AML-193 (cell line): ENCODE measurements around the gene KRTDAP.
A peak's percentile ranks its signal among the peaks of the same experiment; 100 is the strongest.
"Not testable (repeated sequence)": the region's sequence is repeated elsewhere in the genome, so short reads cannot be mapped to it uniquely, and the experiment has no call there.

ENCODE experiments used
- DNase-seq, 2 experiments: peaks; one replicate each; lab custom pipeline; 2025; lab: John Stamatoyannopoulos, UW

The KRTDAP gene

DNA sequence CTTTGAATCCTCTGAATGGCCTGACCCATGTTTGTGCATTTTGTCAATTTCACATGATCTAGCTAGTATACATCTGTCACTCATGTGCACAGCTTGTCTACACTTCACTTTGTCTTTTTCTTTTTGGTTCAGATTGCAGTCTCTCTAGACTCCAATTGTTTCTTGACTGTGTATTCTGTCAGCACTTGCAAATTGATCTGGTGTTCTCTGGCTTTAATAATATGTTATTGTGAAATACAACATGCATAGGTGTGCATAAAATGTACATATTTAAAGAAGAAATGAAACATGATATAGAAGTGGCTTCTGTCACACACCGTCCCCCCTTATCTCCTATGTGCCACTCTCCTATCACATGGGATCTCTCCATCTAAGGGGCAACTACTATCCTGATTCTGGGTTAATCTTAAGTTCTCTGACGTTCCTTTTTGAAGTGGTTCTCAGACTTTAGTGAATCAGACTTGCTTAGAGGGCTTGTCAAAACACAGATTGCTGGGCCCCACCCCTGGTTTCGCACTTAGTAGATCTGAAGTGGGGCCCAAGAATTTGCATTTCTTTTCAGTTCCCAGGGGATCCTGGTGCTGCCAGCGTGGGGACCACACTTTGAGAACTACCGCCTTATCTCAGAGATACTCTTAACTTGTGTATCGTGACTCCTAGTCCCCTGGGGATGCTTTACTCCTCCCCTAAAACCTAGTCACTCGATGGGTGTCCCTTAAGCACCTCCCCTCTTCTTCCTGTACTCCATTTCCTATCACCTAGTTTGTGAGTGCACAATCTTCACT is 5.8 kb downstream of the KRTDAP start:
- no peak for DNase-seq

- DNase-seq, result no peak
Measured at GRCh38 chr19:35483089-35483488, 7.2 kb downstream of the KRTDAP start.

DNA sequence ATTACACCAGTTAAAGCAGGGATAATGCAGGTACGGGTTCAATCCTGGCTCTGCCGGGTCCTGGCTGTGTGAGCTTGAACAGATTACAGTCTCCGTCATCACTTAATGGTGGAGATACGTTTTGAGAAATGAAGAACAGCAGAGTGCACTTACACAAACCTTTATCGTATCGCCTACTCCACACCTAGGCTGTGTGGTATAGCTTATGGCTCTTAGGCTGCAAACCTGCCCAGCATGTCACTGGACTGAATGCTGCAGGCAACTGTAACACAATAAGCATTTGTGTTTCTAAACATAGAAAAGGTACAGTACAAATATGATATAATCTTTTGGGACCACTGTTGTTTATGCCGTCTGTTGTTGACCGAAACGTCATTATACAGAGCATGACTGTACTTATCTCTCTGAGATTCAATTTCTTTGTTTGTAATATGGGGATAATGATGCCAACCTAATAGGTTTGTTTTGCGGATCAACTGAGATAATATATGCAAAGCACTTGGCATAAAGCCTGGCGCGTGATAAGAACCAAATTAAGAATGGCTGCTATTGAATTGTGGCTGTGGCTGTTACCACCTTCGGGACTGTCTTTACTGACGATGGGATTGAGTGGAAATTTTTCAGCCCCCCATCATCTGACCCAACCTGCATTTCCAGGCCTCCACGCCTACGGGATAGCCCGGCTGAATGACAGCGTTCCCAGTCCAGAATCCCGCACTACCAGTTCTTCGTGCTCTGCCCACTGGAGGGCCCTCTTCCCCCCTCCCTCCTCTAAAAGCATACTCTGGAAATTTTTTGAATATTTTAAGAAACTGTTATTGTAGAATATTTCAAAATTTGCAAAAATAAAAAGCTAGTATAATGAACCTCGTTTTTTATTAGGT is 11.2 kb downstream of the KRTDAP start:
- DNase-seq, result no peak

DNA sequence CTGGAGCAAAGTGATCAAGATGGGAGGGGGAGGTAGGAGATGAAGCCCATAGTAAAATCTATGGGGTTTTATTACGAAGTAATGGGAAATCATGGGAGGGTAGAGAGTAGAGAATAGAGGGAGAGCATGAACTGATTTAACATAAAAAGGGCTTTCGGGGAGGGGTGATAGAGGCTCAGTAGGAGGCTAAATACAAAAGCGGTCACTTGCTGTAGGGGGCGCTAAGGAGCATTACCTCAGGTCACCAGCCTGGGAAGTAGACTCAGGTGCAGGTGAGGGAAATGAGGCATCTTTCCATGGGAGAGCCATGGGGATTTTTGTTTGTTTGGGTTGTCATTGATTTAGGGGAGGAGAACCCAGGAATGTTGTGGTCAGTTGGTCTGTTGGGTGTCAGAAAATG is 14.1 kb downstream of the KRTDAP start:
- DNase-seq, result no peak

- not testable (repeated sequence) for DNase-seq
Measured at GRCh38 chr19:35474594-35474993, 15.7 kb downstream of the KRTDAP start.

GRCh38 chr19:35474104-35474503 is 16.2 kb downstream of the KRTDAP start:
- DNase-seq, result no peak

DNA sequence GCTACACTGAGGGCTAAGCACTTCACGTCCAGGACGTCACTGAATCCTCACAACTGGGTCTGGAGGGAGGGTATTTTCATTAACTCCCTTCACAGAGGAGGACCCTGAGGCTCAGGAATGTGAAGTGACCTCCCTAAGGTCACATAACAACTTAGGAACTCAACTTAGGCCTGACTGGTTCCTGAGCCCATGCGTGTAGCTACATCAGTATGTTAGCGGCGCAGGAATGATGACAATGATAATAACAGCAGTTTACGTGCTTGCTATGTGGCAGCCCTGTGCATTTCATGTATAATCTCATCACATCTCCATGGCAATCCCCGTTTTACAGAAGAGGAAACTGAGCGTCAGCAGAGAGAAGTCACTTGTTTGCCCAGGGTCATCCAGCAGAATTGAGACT is 18.3 kb downstream of the KRTDAP start:
- no peak for DNase-seq

- DNase-seq, result not testable (repeated sequence)
Measured at GRCh38 chr19:35471075-35471474, 19.2 kb downstream of the KRTDAP start.

DNA sequence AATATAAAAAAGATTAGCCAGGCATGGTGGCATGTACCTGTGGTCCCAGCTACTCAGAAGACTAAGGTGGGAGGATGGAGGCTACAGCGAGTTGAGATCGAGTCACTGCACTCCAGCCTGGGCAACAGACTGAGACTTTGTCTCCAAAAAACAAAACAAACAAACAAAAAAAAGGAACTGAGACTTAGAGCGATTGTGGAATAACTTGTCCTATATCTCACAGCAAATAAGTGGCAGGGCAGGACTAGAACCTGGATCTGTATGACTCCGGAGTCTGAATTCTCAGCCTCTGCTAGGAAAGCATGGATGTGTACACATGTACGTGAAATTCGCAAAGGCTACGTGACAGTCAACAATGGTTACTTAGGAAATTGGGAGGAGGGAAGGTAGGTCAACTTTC is 20.1 kb downstream of the KRTDAP start:
- no peak for DNase-seq

GRCh38 chr19:35468637-35469036 is 21.6 kb downstream of the KRTDAP start:
- DNase-seq, result peak; percentile 50 to 56

GRCh38 chr19:35466259-35466658 is 24.0 kb downstream of the KRTDAP start:
- no peak for DNase-seq

DNA sequence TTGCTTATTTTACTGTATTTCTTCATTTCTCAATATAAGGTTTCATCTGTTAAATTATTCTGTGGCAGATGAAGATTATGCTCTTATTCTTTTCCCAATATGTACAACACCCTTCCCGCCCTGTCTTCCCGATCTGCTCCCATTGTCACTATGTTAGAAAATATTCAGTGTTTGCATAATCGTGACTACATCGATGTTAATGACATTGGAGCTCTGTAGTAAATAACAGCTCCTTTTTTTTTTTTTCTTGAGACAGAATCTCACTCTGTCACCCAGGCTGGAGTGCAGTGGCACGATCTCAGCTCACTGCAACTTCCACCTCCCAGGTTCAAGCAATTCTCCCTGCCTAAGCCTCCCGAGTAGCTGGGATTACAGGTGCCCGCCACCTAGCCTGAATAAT is 27.3 kb downstream of the KRTDAP start:
- not testable (repeated sequence) for DNase-seq

DNA sequence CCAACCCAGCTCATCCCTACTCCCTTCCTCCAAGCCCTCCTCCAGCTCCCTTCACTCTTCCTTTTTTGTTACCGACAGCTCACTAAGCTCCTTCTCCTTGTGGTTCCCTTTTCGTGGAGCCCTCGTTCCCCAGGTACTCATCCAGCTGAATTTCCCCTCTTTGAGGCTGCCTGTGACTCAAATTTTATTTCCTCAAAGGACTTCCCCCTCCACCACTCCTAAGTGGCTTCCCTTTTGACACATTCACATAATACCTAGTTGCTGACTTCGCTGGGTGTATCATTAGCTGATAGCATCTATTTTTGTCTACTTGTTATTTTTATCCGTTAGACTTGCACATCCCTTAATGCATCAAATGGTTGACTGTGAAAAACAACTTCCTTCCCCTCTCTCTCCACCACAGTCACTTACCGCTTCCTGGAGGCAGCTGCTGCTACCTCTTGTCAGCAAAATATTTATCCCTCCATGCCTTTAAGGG is 27.7 kb downstream of the KRTDAP start:
- DNase-seq, result peak; percentile 87 to 94

- DNase-seq, result not testable (repeated sequence)
Measured at GRCh38 chr19:35461788-35462187, 28.5 kb downstream of the KRTDAP start.

GRCh38 chr19:35461060-35461459 is 29.2 kb downstream of the KRTDAP start:
- no peak for DNase-seq

GRCh38 chr19:35460608-35461007 is 29.7 kb downstream of the KRTDAP start:
- DNase-seq, result peak in 1 of 2 experiments; percentile 3

DNA sequence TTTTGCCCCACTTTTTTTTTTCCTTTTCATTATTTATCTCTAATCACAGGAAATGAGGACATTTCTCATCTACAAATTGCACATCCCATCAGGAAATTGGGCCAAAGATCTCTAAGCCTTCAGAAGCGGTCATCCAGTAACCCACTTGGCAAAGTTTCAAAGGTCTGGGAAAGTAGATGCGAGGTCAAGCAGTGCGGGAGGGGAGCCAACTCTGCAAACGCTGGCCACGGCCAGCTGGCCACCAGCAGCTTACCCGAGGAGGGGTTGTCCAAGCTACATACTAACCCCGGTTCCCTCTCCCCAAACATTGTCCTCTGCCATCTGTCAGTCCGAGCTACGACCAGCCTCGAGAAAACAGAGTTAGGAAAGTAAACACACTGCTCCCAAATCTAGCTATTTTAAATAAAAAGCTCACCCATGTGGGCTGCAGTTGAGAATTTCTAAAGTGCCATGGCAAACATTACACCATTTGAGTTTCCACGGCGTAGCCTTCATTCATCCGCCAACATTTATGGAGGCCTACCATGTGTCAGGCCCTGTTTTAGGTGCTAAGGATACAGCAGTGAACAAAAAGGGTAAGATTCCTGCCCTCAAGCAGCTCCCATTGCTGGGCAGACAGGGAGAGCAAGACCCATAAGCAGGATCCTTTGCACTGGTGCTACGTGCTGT is 30.7 kb downstream of the KRTDAP start:
- no peak for DNase-seq

DNA sequence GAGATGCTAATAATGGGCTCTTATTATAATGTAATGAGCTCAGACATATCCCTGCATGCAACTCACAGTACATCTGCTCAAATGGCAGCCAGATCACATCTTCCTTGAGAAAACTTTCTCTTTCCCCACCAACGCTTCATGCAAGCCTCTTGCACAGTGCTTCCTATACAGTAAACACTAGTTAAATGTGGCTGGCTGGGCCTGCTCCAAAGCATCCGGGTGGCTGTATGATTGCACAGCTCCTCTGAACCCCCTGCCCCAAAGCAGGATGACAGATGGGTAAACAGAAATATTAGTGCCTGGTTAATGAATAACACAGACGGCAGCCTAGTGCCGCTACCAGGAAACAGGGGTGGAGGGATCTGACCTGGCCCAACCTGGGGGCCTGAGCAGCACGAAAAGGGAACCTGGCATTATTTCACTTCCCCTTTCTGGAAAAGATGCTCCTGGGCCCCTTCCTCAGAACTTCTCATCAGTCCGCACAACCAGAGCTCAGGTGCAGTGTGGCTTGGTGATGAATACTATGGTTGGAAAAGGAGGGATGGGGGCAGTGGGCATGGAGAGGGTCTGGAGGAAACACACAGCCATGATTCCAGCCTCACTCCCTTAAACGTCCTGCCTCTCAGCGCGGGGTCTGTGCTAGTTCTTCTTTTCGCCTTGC is 31.4 kb downstream of the KRTDAP start:
- DNase-seq, result peak in 1 of 2 experiments; percentile 25

DNA sequence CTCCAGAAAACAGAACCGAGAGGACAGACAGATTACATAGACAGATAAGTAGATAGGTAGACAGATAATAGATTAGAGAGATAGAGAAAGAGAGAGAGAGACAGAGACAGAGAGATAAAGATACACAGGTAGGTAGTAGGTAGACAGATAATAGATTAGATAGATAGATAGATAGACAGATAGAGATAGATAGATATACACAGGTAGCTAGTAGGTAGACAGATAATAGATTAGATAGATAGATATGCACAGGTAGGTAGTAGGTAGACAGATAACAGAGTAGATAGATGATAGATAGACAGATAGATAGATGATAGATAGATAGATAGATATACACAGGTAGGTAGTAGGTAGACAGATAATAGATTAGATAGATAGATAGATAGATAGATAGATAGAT is 32.1 kb downstream of the KRTDAP start:
- DNase-seq, result no peak

DNA sequence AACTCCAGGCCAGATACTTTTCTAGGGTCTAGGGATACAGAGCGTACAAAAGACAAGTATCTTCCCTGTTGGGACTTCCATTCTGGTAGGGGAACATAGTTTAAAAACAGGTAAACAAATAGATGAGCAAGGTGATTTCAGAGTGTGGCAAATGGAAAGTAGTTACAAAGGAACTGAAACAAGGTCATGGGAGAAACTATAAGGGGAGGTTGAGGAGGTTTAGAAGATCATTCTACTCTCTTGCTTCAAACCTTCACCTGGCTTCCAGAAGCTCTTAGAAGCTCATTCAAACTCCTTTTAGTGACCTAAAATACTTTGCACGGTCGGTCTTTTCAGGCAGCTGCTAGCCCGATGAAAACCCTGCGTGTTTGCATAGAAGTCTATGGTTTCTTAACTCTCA is 33.1 kb downstream of the KRTDAP start:
- no peak for DNase-seq

- no peak for DNase-seq
Measured at GRCh38 chr19:35455616-35456201, 34.6 kb downstream of the KRTDAP start.
